GM21786 (cell line): ENCODE measurements around the gene CLHC1.
"Not testable (repeated sequence)": the region's sequence is repeated elsewhere in the genome, so short reads cannot be mapped to it uniquely, and the experiment has no call there.

ENCODE experiments used
- ATAC-seq: cut with Tn5 transposase; IDR thresholded peaks from one replicate; pipeline ENCODE4 v1.9.1; 2021; ENCODE audit not compliant: unreplicated experiment

The CLHC1 gene

DNA sequence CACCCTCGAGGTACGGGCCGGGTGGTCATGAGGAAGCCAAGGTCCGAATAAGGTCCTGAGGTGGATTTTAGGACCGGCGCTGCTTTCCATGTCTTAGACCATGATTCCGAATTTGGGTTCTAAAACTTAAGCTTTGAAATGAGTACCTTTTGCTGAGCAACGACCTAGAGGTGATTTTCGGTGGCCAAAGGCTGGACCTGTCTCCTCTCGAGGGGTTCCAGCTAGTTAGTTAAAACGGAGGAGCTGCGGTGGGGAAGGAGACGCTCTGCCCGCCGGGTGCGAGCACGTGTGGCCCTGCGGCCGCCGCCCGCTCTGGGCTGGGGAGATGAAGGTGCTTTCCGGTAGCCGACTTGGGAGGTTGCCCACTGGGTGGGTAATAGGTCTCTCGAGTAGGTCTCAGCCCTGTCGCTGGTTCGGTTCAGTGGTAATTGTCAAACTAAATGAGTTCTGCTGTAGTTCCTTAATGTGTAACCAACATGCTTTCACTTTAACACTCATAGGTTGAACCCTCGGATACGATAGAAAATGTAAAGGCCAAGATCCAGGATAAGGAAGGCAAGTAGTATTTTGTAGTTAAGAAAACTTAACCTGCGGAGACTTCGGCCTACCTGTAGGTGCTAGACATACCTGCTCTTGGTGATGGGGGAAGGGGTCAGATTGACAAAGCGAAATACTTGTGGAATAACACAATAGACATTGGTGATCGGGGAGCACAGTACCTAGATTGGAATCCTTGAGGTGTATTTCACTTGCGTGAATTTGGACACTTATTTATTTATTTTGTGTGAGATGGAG lies 967 bp upstream of the CLHC1 start:
- ATAC-seq: peak; percentile 25

DNA sequence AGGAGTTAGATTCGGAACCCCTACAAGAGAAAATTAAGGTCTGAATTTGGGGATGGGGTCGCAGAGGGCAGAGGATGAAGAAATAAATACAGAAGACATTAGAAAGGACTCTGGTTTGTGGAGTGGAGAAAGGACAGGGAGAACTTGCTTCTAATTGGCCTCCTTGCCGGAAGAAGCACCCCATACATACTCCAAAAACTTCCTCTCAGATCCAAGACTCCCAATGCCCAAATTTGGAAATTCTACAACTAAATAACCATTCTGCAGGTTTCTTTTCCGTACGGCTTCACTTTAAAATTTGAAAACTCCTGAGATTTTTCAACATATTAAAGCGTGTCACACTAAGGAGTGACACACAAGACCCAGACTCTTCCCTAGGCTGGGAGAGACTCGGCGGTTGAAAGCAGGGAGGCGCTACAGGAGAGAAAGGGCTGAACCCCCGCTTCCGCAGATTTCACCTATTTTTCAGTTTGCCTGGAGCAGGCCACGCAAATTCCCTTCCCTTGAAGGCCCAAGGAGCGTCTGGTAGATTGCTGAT lies 478 bp downstream of the CLHC1 start:
- peak; percentile 8 for ATAC-seq

DNA sequence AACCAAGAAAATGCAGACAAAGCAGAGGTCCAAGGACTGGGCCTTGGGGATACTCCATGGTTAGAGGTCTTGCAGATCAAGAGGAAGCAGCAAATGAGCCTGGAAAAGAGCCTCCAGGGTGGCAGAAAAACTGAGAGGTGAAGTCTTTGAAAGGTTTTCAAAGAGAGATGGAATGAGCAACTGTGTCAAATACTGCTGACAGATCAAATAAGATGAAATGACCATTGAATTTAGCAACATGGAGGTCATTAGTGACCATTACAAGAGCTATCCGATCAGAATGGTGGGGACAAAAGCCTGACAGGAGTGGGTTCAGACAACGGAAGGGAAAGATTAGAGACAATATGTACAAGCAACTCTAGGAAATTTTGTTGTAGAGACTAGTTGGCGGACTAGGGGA lies 1.5 kb downstream of the CLHC1 start:
- ATAC-seq: no peak

DNA sequence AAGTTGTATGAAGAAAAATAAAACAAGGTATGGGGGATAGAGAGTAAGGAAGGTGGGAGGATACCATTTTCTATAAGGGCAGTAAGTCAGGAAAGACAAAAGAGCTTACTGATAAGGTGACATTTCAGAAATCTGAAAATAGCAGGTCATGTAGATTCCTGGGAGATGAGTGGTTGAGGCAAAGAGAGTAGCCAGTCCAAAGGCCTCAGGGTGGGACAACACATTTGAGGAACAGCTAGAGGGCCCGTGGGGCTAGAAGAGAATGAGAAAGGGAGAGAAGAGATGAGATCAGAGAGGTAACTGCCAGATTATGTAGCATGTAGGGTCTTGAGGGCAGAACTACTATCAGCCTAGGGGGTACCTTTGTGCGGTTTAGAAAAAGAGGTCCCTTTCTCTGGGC lies 2.9 kb downstream of the CLHC1 start:
- ATAC-seq: no peak

DNA sequence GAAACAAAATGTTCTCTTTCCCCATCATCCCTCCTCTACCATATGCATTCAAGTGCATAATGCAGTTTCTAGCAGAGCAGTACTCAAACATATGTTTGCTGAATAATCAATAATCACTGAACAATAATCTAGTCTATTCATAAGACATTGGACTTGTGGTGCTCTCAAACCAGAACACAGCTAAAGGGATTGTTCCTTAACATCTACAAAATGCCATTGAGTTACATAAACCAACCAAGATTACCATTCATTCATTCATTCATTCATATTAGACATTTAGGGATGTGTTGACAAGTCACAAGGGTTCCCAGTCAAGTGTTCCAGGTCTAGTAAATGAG lies 3.9 kb downstream of the CLHC1 start:
- no peak for ATAC-seq

DNA sequence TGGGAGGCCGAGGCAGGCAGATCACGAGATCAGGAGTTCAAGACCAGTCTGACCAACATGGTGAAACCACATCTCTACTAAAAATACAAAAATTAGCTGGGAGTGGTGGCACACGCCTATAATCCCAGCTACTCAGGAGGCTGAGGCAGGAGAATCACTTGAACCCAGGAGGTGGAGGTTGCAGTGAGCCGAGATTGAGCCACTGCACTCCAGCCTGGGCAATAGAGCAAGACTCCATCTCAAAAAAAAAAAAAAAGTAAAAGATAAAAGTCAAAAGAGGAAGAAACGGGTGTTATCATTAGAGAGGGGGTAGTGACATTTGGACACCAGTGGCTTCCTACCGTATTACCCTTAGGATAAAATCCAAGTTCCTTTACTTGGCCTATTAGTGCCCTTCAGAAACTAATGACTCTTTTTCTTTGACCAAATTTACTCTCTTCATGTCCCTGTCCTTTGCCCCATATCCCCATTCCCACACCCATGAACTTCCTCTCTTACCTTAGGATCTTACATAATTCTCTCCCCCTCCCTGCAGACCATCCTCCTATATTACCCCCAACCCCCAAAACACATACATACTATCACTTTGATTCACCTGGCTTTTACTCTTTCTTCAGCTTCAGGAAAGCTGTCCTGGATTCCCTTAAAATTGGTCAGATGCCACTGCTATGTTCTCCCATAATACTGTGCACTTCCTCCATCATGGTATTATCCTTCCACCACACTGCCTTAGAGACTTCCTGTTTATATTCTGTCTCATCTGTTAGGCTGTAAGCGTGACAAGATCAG lies 4.5 kb downstream of the CLHC1 start:
- not testable (repeated sequence) for ATAC-seq

DNA sequence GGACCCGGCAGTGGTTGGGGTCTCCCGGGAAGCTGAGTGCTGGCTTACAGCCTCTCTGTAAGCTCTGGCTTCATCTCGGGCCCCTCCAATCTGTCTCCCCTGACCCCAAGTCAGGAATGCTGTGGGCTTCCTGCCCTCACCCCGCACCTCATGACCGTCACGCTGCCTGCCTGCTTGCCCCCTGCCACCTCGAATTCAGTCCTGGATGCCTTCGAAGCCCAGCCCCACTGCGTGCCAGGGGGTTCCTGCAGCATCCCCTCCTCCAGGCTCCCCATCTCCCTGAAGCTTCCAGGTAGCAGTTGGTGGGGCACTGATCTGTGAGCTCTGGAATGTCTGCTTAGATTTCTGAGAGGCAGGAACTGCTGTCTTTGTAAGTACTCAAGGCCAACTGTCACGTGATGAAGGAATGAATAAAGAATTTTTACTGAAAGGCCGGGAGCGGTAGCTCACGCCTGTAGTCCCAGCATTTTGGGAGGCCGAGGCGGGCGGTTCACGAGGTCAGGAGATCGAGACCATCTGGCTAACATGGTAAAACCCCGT lies 6.5 kb downstream of the CLHC1 start:
- ATAC-seq: no peak

DNA sequence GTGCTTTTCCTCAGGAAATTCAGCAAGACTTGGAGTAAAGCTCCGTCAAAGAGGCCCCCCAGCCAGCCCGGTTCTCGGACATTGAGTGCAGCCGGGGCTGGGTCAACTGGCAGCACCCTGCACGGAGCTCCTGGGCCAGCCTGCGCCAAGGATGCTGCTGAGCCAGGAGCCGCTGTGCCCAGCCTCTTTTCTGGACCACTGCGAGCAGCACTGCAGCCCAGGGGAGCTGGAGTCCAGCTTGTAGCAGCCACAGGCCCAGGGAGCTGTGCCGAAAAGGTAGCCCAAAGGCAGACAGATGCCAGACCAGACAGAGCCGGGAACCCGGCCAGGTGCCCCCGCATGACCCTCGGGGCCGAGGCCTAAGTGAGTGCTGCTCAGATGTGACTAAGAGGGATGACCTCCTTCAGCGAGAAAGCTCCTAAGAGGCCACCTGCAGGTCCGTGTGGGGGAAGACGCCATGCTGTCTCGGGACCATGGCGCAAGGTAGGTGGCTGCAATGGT lies 7.3 kb downstream of the CLHC1 start:
- no peak for ATAC-seq

DNA sequence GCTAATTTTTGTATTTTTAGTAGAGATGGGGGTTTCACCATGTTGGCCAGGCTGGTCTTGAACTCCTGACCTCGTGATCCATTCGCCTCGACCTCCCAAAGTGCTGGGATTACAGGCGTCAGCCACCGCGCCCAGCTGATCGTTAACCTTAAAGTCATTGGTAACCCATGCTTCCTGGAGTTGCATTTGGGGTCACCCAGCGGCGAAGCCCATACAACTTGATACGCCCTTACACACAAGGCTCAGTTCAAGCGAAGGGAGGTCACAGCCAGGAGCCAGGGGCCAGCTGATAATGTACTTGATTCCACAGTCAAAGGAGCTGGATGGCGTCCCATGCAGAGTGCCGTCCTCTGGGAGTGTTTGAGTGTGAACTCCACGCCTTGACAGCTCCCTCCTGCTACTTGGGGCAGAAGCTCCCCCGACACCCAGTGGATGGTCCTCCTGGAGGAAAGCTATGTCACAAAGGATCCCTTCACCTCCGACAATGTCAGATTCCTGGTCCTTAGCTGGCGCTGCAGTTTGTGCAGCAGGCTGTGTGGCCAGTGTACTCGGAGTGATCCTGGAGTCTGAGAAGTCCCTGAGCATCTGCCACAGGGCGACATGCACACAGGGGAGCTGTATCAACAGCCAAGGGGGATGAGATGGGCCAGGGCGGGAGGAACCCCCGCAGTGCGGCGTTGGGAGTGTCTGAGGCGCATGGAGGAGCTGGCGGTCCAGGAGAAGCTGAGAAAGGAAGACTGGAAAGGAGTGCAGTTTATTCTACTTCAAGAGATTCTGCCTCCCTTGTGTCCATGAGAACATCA lies 7.9 kb downstream of the CLHC1 start:
- ATAC-seq: no peak

DNA sequence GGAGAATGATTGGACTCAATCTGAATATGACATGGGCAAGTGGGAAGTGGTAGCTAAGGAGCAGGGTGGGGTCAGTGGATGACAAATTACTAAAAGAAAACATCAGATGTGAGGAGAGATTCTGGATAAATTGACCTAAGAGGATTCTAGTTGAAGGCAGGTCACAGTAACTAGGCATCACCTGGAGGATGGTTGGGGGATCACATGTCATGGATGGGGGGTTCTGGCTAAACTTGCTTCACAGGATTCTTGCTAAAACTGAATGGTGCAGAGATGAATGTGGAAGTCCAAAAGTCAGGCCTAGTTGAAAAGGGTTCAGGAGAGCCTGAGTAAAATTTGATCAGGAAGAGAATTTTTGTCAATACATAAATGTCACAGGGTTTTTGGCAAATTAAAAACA lies 18.3 kb downstream of the CLHC1 start:
- ATAC-seq: no peak

DNA sequence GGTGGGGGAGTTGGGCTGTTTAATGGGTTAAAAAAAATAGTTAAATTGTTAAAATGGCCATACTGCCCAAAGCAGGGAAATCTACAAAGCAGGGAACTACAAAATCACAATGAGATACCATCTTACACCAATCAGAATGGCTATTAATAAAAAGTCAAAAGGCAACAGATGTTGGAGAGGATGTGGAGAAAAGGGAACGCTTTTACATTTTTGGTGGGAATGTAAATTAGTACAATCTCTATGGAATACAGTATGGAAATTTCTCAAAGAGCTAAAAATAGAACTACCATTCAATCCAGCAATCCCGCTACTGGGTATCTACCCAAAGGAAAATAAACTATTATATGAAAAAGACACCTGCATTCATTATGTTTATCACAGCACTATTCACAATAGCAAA lies 27.1 kb downstream of the CLHC1 start:
- no peak for ATAC-seq

DNA sequence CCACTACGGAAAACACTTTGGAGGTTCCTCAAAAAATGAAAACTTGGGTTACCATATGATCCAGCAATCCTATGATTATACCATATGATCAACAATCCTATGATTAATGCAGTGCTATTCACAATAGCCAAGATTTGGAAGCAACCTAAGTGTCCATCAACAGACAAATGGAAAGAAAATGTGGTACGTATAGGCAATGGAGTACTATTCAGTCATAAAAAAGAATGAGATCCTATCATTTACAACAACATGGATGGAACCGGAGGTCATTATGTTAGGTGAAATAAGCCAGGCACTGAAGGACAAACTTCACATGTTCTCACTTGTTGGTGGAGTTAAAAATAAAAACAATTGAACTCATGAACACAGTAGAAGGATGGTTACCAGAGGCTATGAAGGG lies 27.6 kb downstream of the CLHC1 start:
- ATAC-seq: no peak

DNA sequence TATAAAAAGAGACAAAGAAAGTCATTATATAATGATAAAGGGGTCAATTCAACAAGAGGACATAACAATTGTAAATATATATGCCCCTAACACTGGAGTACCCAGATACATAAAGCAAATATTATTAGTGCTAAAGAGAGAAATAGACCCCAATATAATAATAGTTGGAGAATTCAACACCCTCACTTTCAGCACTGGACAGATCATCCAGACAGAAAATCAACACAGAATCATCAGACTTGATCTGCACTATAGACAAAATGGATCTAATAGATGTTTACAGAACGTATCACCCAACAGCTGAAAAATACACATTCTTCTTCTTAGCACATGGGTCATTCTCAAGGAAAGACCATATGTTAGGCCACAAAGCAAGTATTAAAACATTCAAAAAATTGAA lies 31.7 kb downstream of the CLHC1 start:
- ATAC-seq: no peak

DNA sequence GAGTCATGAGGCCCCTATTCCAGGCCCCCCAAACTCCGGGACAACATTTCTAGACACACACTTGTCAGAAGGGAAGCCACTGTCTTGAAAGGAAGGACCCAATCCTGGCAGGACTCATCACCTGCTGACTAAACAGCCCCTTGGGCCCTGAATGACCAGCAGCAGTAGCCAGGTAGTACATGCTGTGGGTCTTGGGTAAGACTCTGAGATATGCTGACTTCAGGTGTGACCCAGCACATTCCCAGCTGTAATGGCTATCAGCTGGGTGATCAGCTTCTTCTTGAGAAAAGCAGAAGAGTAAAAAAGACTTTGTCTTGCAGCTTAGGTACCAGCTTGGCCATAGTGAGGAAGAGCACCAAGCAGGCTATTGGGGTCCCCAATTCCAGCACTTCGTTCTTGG lies 35.6 kb downstream of the CLHC1 start:
- ATAC-seq: no peak

DNA sequence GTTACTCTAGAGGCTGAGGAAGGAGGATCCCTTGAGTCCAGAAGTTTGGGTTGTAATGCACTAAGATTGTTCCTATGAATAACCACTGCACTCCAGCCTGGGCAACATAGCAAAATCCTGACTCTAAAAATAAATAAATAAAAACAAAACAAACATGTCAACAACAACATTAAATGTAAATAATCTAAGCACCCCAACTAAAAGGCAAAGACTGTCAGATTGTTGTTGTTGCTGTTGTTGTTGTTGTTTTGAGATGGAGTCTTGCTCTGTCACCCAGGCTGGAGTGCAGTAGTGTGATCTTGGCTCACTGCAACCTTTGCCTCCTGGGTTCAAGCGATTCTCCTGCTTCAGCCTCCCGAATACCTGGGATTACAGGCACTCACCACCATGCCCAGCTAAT lies 40.2 kb downstream of the CLHC1 start:
- ATAC-seq: not testable (repeated sequence)

DNA sequence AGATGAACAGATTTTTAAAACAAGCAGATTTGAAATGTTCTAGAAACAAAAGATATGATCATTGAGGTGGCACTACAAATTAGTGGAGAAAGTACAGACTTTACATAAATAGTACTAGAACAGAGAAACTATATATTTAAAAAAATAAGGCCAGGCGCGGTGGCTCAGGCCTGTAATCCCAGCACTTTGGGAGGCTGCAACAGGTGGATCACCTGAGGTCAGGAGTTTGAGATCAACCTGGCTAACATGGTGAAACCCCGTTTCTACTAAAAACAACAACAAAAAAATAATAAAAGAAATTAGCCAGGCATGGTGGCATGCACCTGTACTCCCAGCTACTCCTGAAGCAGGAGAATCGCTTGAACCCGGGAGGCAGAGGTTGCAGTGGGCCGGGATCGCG lies 45.3 kb downstream of the CLHC1 start:
- ATAC-seq: not testable (repeated sequence)

DNA sequence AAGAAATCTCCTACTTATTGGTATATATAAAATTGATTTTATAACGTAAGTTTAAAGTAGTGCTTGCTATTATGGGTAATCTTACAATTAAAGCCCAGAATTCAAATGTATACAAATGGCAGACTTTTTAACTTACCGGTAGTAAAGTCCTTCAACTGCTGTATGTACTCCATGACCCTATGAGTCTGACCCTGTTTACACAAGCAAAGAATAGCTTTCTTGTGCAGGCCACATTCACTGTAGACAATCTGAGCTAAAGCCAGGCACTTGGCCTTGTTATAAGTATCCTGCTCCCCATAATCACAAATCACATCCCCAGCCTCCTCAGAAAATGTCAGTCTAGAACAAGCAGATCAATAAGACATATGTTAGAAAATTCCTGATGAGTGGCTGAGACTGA lies 51.7 kb downstream of the CLHC1 start:
- no peak for ATAC-seq

DNA sequence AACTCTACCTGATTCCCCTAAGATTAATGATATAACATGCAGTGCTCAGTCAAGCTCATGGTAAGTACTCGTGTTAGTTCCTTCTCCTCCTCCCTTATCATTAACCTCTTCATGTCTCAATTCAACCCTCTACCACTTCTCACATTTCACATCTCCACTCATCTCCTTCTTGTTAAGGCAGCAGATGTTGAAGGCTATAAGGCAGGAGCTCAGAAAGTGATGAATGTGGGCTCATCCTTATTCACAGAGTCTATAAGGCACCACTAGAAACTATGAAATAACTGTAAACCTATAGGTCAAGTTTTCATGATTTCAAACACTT lies 56.0 kb downstream of the CLHC1 start:
- no peak for ATAC-seq

DNA sequence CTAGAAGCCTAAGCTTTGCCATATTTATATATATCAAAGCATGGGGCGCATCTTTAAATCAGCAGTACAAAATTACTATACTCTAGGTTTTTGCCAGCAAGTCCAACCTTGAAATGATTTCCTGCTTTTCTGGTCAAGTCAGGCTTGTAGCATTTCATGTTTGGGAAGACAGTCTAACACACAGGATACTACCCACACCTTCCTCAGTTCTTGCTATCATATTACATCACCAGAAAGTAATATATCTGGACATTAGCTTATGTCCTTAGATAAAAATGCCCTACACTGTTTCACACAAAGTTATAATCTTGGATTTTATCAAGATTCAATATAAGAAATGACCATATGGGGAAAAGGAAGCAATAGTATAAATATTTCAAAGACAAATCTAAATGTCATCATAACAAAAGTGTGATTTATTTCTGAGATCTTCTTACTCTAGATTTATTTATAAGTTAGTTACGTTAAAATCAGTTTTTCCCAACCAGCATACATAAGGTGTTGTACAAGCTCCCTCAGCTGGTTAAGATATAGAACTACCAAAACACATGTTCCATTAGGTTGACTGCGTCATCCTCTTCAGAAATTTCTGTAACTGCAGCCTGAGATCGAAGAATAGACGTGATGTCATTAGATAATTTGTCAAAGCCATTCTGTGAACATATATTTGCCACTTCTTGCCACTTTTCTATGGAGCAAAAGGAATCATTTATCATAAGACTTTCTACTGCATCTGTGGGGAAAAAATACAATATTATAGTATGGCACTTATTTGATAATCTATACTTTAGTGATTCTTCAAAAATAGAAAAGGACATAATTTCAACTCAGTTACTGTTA lies 56.6 kb downstream of the CLHC1 start:
- ATAC-seq: peak; percentile 69

DNA sequence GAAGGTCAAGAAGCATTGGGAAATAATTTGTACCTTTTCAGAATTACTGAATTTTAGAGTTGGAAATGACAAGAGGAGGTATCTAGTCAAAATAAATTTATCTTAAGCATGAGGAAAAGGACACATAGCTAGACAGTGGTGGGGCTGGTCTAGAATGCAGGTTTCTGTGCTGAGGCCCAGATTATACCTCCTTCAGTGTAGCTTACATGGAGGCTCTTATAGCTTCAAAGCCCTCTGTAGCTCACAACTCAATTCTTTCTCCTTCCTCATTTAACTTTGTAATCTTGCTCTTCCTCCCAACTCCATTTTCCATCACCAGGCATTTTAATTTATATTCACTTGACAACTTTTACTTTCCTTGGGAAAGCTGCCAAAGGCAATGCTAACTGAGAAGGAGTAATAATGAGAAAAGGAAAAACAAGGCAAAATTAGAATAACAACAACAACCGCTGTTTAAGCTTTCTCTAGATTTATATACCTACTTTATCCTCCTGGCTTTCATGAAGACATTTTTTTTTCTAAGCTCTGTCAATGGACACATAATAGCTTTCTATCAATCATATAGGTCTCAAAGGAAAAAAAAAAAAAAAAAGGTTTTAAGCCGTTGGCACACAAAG lies 58.5 kb downstream of the CLHC1 start:
- no peak for ATAC-seq
